MCF 10A (cell line): ENCODE results near the gene TCF4. TPM values are rescaled to one million over a fixed set of nuclear protein-coding genes. Genes with fewer than 3 reads are reported as not detected.

Experiments used
- BruUV-seq: library from RNA; stranded (reverse); fragments of 400-500 nt; replicated peaks from 2 replicates; lab custom pipeline; 2021; lab: Mats Ljungman, UMichigan
- CTCF ChIA-PET: fragments of 300-600 bp; sonication (Branson Sonifier 250); formaldehyde crosslinking; extraction: SDS; loops from one replicate; lab custom pipeline; 2021; ENCODE audit warnings: antibody characterized with exemption, inconsistent platforms; lab: Yijun Ruan, JAX
- POLR2A ChIA-PET: fragments of 300-600, 350-650 bp; sonication (Branson Sonifier 250); formaldehyde crosslinking; extraction: SDS; loops from one replicate; lab custom pipeline; 2020; ENCODE audit warnings: antibody characterized with exemption, inconsistent platforms; lab: Yijun Ruan, JAX
- DNase-seq: peaks from one replicate; pipeline ENCODE4 v3.0.0-alpha.2; 2018; ENCODE audit not compliant: unreplicated experiment
- H3K27ac Mint-ChIP-seq: one replicate; pipeline ENCODE4 v1.8.0; 2022; ENCODE audit warnings: mild to moderate bottlenecking, low read depth, mixed read lengths; ENCODE audit not compliant: unreplicated experiment
- H3K27me3 Mint-ChIP-seq: one replicate; pipeline ENCODE4 v1.8.0; 2022; ENCODE audit warnings: mixed read lengths; ENCODE audit not compliant: insufficient read depth, unreplicated experiment
- H3K36me3 Mint-ChIP-seq: one replicate; pipeline ENCODE4 v1.8.0; 2022; ENCODE audit warnings: mild to moderate bottlenecking, moderate library complexity, mixed read lengths; ENCODE audit not compliant: insufficient read depth, unreplicated experiment
- H3K4me1 Mint-ChIP-seq: one replicate; pipeline ENCODE4 v1.8.0; 2022; ENCODE audit warnings: mixed read lengths; ENCODE audit not compliant: insufficient read depth, unreplicated experiment
- H3K4me3 Mint-ChIP-seq: one replicate; pipeline ENCODE4 v1.8.0; 2022; ENCODE audit warnings: mild to moderate bottlenecking, moderate library complexity, mixed read lengths; ENCODE audit not compliant: unreplicated experiment
- H3K9me3 Mint-ChIP-seq: one replicate; pipeline ENCODE4 v1.8.0; 2022; ENCODE audit warnings: mixed read lengths; ENCODE audit not compliant: unreplicated experiment
- CTCF ChIP-seq: fragments of 200-600 bp; IDR thresholded peaks from one replicate; pipeline ENCODE4 v1.8.0; 2022; ENCODE audit warnings: antibody characterized with exemption, mild to moderate bottlenecking; ENCODE audit not compliant: unreplicated experiment
- intact Hi-C: fragments of 100-400 bp; cut with micrococcal nuclease; formaldehyde crosslinking; loops from 2 replicates; pipeline ENCODE4 v1.14.1; 2022
- total RNA-seq: library from RNA; stranded (reverse); gene quantifications from 2 replicates; pipeline ENCODE4 v1.2.3, GENCODE V29; 2022

TCF4 gene
- total RNA-seq, 1 experiment from 2014 or later = 6.2 TPM

- Mint-ChIP-seq H3K4me3 (no peak overlapping the region), H3K27me3 (no peaks in the 10 kb centered on the region), H3K4me1 (peaks cover 5% of the 10 kb centered on the region), H3K27ac (no peak overlapping the region), H3K36me3 (peaks cover 7% of the 10 kb centered on the region), H3K9me3 (no peaks in the 10 kb centered on the region)
- intact Hi-C loops = loop anchor here (10.0 kb wide), 1 partner anchor 91 kb away; no protein-coding TSS in a partner anchor
- BruUV-seq = no TSS peak
- CTCF ChIA-PET = interaction anchor here (0.6 to 1.4 kb wide), 3 partner anchors 17 to 343 kb away, joined by 3 read pairs; no protein-coding TSS in a partner anchor
- no peak for DNase-seq
- no peak for TF ChIP-seq CTCF
- POLR2A ChIA-PET = no interaction called here
Observed at GRCh38 chr18:55326134-55326533, 261.9 kb downstream of the TCF4 start.

GRCh38 chr18:55324166-55324565, 263.8 kb downstream of the TCF4 start:
- Mint-ChIP-seq H3K4me1 (peaks cover 5% of the 10 kb centered on the region), H3K27ac (no peak overlapping the region), H3K9me3 (no peaks in the 10 kb centered on the region), H3K27me3 (no peaks in the 10 kb centered on the region), H3K4me3 (no peak overlapping the region), H3K36me3 (peaks cover 4% of the 10 kb centered on the region)
- intact Hi-C loops = loop anchor here (10.0 kb wide), 1 partner anchor 89 kb away; no protein-coding TSS in a partner anchor
- TF ChIP-seq CTCF = no peak
- CTCF ChIA-PET = no interaction called here
- no peak for DNase-seq
- POLR2A ChIA-PET = no interaction called here
- BruUV-seq = no TSS peak

GRCh38 chr18:55323051-55323994, 264.7 kb downstream of the TCF4 start:
- no peak for DNase-seq
- H3K4me3 Mint-ChIP-seq = no peak overlapping the region
- no peak overlapping the region for H3K27ac Mint-ChIP-seq
- CTCF ChIA-PET = no interaction called here
- intact Hi-C loops = loop anchor here (10.0 kb wide), 1 partner anchor 89 kb away; no protein-coding TSS in a partner anchor
- POLR2A ChIA-PET = interaction anchor here (0.7 kb wide), 1 partner anchor 258 kb away, joined by 3 read pairs; no protein-coding TSS in a partner anchor
- no peaks in the 10 kb centered on the region for H3K27me3 Mint-ChIP-seq
- H3K9me3 Mint-ChIP-seq = no peaks in the 10 kb centered on the region
- TF ChIP-seq CTCF = no peak
- no TSS peak for BruUV-seq
- peaks cover 5% of the 10 kb centered on the region for H3K4me1 Mint-ChIP-seq
- H3K36me3 Mint-ChIP-seq = no peaks in the 10 kb centered on the region

- no TSS peak for BruUV-seq
- H3K27ac Mint-ChIP-seq = peak overlapping the region; percentile 47
- DNase-seq = peak; percentile 75
- H3K27me3 Mint-ChIP-seq = no peaks in the 10 kb centered on the region
- intact Hi-C loops = loop anchor here (10.0 kb wide), 1 partner anchor 87 kb away; no protein-coding TSS in a partner anchor
- no peaks in the 10 kb centered on the region for H3K9me3 Mint-ChIP-seq
- peaks cover 5% of the 10 kb centered on the region for H3K4me1 Mint-ChIP-seq
- CTCF ChIA-PET = interaction anchor here (0.6 to 0.8 kb wide), 9 partner anchors 28 to 1249 kb away, joined by 3 to 9 read pairs (median 4); no protein-coding TSS in a partner anchor
- peak overlapping the region; percentile 83 for H3K4me3 Mint-ChIP-seq
- TF ChIP-seq CTCF = no peak
- no peaks in the 10 kb centered on the region for H3K36me3 Mint-ChIP-seq
- POLR2A ChIA-PET = interaction anchor here (0.7 kb wide), 1 partner anchor 14 kb away, joined by 4 read pairs; no protein-coding TSS in a partner anchor
Observed at GRCh38 chr18:55322178-55322735, 265.7 kb downstream of the TCF4 start.
